ENCODE data around the gene KCNIP3.

KCNIP3 gene

GRCh38 chr2:95306336-95306895 is 9.3 kb downstream of the KCNIP3 start:
- TF ChIP-seq CTCF (IDR thresholded peaks at IDR 0.05; ENCODE audit: low read depth, low read length, missing control alignments): no peak
- DNase-seq (ENCODE audit: extremely low read depth, low read depth): no peak
- H3K4me3 ChIP-seq (replicated peaks; ENCODE audit: low read depth, low read length): no peak overlapping the region

GRCh38 chr2:95307036-95307435 is 9.9 kb downstream of the KCNIP3 start:
- DNase-seq (ENCODE audit: extremely low read depth, low read depth): no peak
- H3K4me3 ChIP-seq (replicated peaks; ENCODE audit: low read depth, low read length): no peak overlapping the region
- TF ChIP-seq CTCF (IDR thresholded peaks at IDR 0.05; ENCODE audit: low read depth, low read length, missing control alignments): no peak

- no peak for DNase-seq (ENCODE audit: extremely low read depth, low read depth)
- no peak overlapping the region for H3K4me3 ChIP-seq (replicated peaks; ENCODE audit: low read depth, low read length)
- TF ChIP-seq CTCF (IDR thresholded peaks at IDR 0.05; ENCODE audit: low read depth, low read length, missing control alignments): no peak
Observed at GRCh38 chr2:95307878-95308277, 10.7 kb downstream of the KCNIP3 start.

- no peak for DNase-seq (ENCODE audit: extremely low read depth, low read depth)
- no peak for TF ChIP-seq CTCF (IDR thresholded peaks at IDR 0.05; ENCODE audit: low read depth, low read length, missing control alignments)
- no peak overlapping the region for H3K4me3 ChIP-seq (replicated peaks; ENCODE audit: low read depth, low read length)
Observed at GRCh38 chr2:95308426-95308990, 11.4 kb downstream of the KCNIP3 start.

- no peak for DNase-seq (ENCODE audit: extremely low read depth, low read depth)
- no peak overlapping the region for H3K4me3 ChIP-seq (replicated peaks; ENCODE audit: low read depth, low read length)
- TF ChIP-seq CTCF (IDR thresholded peaks at IDR 0.05; ENCODE audit: low read depth, low read length, missing control alignments): no peak
Observed at GRCh38 chr2:95309599-95309998, 12.5 kb downstream of the KCNIP3 start.

- H3K4me3 ChIP-seq (replicated peaks; ENCODE audit: low read depth, low read length): no peak overlapping the region
- TF ChIP-seq CTCF (IDR thresholded peaks at IDR 0.05; ENCODE audit: low read depth, low read length, missing control alignments): no peak
- DNase-seq (ENCODE audit: extremely low read depth, low read depth): no peak
Observed at GRCh38 chr2:95310216-95310615, 13.1 kb downstream of the KCNIP3 start.

GRCh38 chr2:95310651-95311050 is 13.5 kb downstream of the KCNIP3 start:
- H3K4me3 ChIP-seq (replicated peaks; ENCODE audit: low read depth, low read length): no peak overlapping the region
- no peak for TF ChIP-seq CTCF (IDR thresholded peaks at IDR 0.05; ENCODE audit: low read depth, low read length, missing control alignments)
- DNase-seq (ENCODE audit: extremely low read depth, low read depth): no peak
